Endothelial cell (in vitro differentiated cells): Measurements from ENCODE around the gene RUNDC3A. TPM values are rescaled to one million over a fixed set of nuclear protein-coding genes. Genes with fewer than 3 reads are reported as not detected.

Experiments
- DNase-seq: peaks from one replicate; pipeline ENCODE4 v3.0.0; 2021; ENCODE audit warnings: low spot score
- H3K27ac Mint-ChIP-seq: one replicate; pipeline ENCODE4 v1.8.0; 2021; ENCODE audit warnings: mixed read lengths, inconsistent platforms; ENCODE audit not compliant: unreplicated experiment
- H3K27me3 Mint-ChIP-seq: one replicate; pipeline ENCODE4 v1.8.0; 2021; ENCODE audit warnings: mild to moderate bottlenecking, moderate library complexity, mixed read lengths, inconsistent platforms; ENCODE audit not compliant: unreplicated experiment
- H3K36me3 Mint-ChIP-seq: one replicate; pipeline ENCODE4 v1.8.0; 2021; ENCODE audit warnings: mild to moderate bottlenecking, low read depth, mixed read lengths, inconsistent platforms; ENCODE audit not compliant: unreplicated experiment
- H3K4me1 Mint-ChIP-seq: one replicate; pipeline ENCODE4 v1.8.0; 2021; ENCODE audit warnings: mild to moderate bottlenecking, mixed read lengths, inconsistent platforms; ENCODE audit not compliant: unreplicated experiment
- H3K4me3 Mint-ChIP-seq: one replicate; pipeline ENCODE4 v1.8.0; 2021; ENCODE audit warnings: mild to moderate bottlenecking, mixed read lengths, inconsistent platforms; ENCODE audit not compliant: unreplicated experiment
- H3K9me3 Mint-ChIP-seq: one replicate; pipeline ENCODE4 v1.8.0; 2021; ENCODE audit warnings: mixed read lengths, inconsistent platforms; ENCODE audit not compliant: unreplicated experiment
- long read RNA-seq: library from polyadenylated mRNA; unstranded; transcript quantifications from one replicate; pipeline ENCODE4 v2.0.0, GENCODE V29; 2020; ENCODE audit not compliant: unreplicated experiment
- total RNA-seq: library from RNA; stranded (reverse); fragmentation: NEBNext Ultra II Directional; extraction: Animal tissue kit (Norgen Biotek cat#: 25700); gene quantifications from one replicate; pipeline ENCODE4 v1.2.1, GENCODE V29; 2021; ENCODE audit not compliant: unreplicated experiment
- TF ChIP-seq, protein P1 (sequence below): fragments of 200-600 bp; sonication (generic); IDR thresholded peaks from one replicate; pipeline ENCODE4 v1.5.0; 2021; ENCODE audit warnings: antibody characterized with exemption; ENCODE audit not compliant: unreplicated experiment

The RUNDC3A gene
- 0.82 TPM for total RNA-seq
- long read RNA-seq = 0 reads

DNA sequence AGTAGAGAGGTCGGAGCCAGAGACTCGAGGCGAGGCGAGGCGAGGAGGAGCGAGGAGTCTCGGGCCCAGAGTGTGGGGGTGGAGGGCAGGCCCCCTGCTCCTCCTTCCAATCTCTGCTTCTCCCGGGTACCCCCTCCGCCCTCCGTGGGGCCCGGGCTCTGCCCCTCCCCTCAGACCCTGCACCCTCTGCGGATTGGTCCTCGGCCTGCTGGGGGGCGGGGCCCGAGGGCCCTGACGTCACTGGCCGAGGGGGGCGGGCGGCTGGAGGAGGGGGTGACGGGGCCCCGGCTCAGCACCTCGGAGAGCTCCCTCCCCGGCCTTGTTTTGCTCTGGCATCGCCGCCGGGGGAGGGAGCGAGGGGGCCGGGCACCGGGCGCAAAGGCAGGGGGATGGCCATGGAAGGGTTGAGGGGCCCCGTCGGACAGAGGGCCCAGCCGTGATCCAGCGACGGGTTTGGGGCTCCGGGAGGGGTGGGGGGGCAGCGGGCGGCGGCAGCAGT, at the start of gene RUNDC3A:
TSS of gene RUNDC3A (plus strand) at position 282 of the 499 bp plus-strand sequence. CDS start 232 bp downstream, outside the sequence.
- DNase-seq = peak; percentile 96
- H3K9me3 Mint-ChIP-seq = no peaks in the 10 kb centered on the region
- H3K27ac Mint-ChIP-seq = no peak within 1 kb of the TSS
- no peaks in the 10 kb centered on the region for H3K36me3 Mint-ChIP-seq
- H3K4me3 Mint-ChIP-seq = peak within 1 kb of the TSS; percentile 47
- H3K27me3 Mint-ChIP-seq = peaks cover 12% of the 10 kb centered on the region
- TF ChIP-seq, protein P1, sequence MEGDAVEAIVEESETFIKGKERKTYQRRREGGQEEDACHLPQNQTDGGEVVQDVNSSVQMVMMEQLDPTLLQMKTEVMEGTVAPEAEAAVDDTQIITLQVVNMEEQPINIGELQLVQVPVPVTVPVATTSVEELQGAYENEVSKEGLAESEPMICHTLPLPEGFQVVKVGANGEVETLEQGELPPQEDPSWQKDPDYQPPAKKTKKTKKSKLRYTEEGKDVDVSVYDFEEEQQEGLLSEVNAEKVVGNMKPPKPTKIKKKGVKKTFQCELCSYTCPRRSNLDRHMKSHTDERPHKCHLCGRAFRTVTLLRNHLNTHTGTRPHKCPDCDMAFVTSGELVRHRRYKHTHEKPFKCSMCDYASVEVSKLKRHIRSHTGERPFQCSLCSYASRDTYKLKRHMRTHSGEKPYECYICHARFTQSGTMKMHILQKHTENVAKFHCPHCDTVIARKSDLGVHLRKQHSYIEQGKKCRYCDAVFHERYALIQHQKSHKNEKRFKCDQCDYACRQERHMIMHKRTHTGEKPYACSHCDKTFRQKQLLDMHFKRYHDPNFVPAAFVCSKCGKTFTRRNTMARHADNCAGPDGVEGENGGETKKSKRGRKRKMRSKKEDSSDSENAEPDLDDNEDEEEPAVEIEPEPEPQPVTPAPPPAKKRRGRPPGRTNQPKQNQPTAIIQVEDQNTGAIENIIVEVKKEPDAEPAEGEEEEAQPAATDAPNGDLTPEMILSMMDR = no peak
- H3K4me1 Mint-ChIP-seq = peaks cover 4% of the 10 kb centered on the region

- TF ChIP-seq, protein P1 = no peak
- Mint-ChIP-seq H3K27me3 (peaks cover 13% of the 10 kb centered on the region), H3K9me3 (no peaks in the 10 kb centered on the region), H3K4me1 (peaks cover 4% of the 10 kb centered on the region), H3K36me3 (peaks cover 3% of the 10 kb centered on the region), H3K27ac (no peak overlapping the region), H3K4me3 (no peak overlapping the region)
- DNase-seq = no peak
Observed at GRCh38 chr17:44258811-44259351, 49.5 kb upstream of the RUNDC3A start.

DNA sequence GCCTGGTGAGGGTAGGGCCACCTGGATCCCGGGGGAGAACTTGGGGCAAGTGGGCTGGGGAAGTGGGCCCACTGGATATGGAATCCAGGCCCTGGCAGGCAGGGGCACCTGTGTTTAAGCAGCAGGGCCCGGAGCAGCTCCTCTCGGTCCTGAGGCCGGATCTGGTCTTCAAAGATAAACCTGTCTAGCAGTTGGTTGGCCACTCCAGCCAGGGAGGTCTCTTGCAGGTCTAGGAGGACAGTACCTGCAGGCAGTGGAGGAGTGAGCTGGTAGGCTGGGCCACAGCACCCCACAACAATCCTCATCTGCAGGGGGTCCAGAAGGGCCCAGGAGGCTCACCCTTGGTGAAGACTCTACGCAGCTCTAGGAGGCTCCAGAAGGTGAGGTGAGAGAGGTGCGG, 48.1 kb upstream of the RUNDC3A start:
- H3K36me3 Mint-ChIP-seq = peaks cover 3% of the 10 kb centered on the region
- peaks cover 4% of the 10 kb centered on the region for H3K4me1 Mint-ChIP-seq
- no peaks in the 10 kb centered on the region for H3K9me3 Mint-ChIP-seq
- H3K4me3 Mint-ChIP-seq = no peak overlapping the region
- TF ChIP-seq, protein P1 = no peak
- H3K27me3 Mint-ChIP-seq = peaks cover 13% of the 10 kb centered on the region
- no peak for DNase-seq
- H3K27ac Mint-ChIP-seq = no peak overlapping the region

GRCh38 chr17:44262654-44263225, 45.7 kb upstream of the RUNDC3A start:
- Mint-ChIP-seq H3K9me3 (no peaks in the 10 kb centered on the region), H3K4me3 (no peak overlapping the region), H3K27me3 (peaks cover 5% of the 10 kb centered on the region), H3K27ac (no peak overlapping the region), H3K36me3 (no peaks in the 10 kb centered on the region), H3K4me1 (peaks cover 4% of the 10 kb centered on the region)
- DNase-seq = no peak
- TF ChIP-seq, protein P1 = no peak

DNA sequence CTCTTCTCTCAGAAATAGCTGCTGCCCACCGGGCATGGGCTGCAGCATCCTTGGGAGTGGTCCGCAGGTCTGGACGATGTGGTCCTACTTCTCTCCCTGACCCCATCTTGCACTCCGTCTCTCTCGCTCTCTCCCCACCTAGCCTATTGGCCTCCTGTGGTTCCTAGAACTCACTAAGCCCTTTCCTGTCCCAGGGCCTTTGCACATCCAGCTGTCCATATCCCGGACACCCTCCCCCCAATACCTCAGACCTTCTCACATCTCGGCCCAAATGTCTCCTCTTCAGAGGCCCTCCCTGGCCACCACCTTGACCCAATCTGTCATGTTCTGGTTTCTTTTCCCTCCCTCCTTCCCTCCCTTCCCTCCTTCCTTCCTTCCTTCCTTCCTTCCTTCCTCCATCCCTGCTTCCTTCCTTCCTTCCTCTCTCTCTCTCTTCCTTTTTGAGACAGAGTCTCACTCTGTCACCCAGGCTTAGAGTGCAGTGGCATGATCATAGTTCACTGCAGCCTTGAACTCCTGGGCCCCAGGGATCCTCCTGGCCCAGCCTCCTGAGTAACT, 45.0 kb upstream of the RUNDC3A start:
- Mint-ChIP-seq H3K4me1 (peaks cover 4% of the 10 kb centered on the region), H3K27ac (peak overlapping the region; percentile 30), H3K27me3 (peaks cover 5% of the 10 kb centered on the region), H3K4me3 (no peak overlapping the region), H3K9me3 (no peaks in the 10 kb centered on the region), H3K36me3 (no peaks in the 10 kb centered on the region)
- TF ChIP-seq, protein P1 = no peak
- DNase-seq = no peak
